Left ventricle myocardium inferior (tissue), 1 donor: ENCODE measurements around the gene C1orf52. TPM values are rescaled to one million over a fixed set of nuclear protein-coding genes. Genes with fewer than 3 reads are reported as not detected.
A peak's percentile ranks its signal among the peaks of the same experiment; 100 is the strongest.

Experiments used
- DNase-seq: peaks from one replicate; pipeline ENCODE4 v3.0.0-alpha.2; 2020
- H3K27ac ChIP-seq: fragments of 200-600 bp; replicated peaks from 2 replicates; pipeline ENCODE4 v1.8.0; 2021
- H3K27me3 ChIP-seq: fragments of 200-600 bp; 2 replicates; pipeline ENCODE4 v1.8.0; 2021; ENCODE audit warnings: low read depth
- H3K36me3 ChIP-seq: fragments of 200-600 bp; 2 replicates; pipeline ENCODE4 v1.8.0; 2021
- H3K4me1 ChIP-seq: fragments of 200-600 bp; 2 replicates; pipeline ENCODE4 v1.8.0; 2021
- H3K4me3 ChIP-seq: fragments of 200-600 bp; 2 replicates; pipeline ENCODE4 v1.8.0; 2021; ENCODE audit warnings: mild to moderate bottlenecking, moderate library complexity
- H3K9me3 ChIP-seq: fragments of 200-600 bp; replicated peaks from 2 replicates; pipeline ENCODE4 v1.8.0; 2021
- intact Hi-C: fragments of 100-400 bp; cut with micrococcal nuclease; formaldehyde crosslinking; loops from one replicate; pipeline ENCODE4 v1.11.0; 2022
- total RNA-seq: library from RNA; stranded (reverse); fragmentation: NEBNext Ultra II Directional; extraction: Animal tissue kit (Norgen Biotek cat#: 25700); gene quantifications from one replicate; pipeline ENCODE4 v1.2.1, GENCODE V29; 2021
- TF ChIP-seq, protein P1 (sequence below): fragments of 200-600 bp; IDR thresholded peaks from 2 replicates; pipeline ENCODE4 v1.8.0; 2021; ENCODE audit warnings: antibody characterized with exemption, mild to moderate bottlenecking, borderline replicate concordance
- donor health status: DM: no; HTN: yes; CAD: no; lungs with severe emphysema.

Gene C1orf52
- total RNA-seq, 1 donor from 2014 or later: 18.5 TPM

DNA sequence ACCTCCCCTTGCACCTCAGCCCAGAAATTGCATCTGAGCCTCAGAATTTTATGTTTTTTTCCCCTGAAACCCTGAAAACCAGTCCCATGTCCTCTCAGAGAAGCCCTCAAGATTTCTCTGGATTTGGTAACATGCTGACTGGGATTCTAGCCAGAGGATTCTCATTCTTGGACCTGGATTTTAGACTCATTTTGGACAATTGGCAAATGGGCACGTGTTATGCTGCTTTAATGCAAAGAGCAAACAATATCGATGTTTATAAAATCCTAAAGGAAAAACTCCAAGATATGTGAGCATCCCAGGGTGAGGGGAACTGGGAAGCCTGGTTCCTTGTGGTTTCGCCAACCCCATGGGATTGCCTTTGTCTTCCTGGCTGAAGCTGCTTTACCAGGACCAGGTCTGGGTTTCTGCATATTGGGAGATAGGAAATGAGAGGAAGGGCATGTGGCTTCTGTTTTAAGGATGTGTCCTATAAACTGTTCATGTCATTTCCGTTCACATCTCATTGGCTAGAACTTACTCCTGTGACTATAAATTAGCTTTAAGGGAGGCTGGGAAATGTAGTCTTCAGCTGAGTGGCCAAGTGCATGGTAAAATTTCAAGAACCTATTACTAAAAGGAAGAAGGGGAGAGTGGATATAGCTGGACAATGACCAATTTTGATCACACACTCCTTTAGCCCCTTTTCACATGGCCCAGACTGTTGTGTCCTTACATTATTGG lies 44.1 kb upstream of the C1orf52 start:
- H3K27me3 ChIP-seq: no peaks in the 10 kb centered on the region
- H3K4me3 ChIP-seq: no peak overlapping the region
- DNase-seq: no peak
- H3K4me1 ChIP-seq: peaks cover 12% of the 10 kb centered on the region
- no peaks in the 10 kb centered on the region for H3K36me3 ChIP-seq
- H3K27ac ChIP-seq: no peak overlapping the region
- TF ChIP-seq, protein P1, sequence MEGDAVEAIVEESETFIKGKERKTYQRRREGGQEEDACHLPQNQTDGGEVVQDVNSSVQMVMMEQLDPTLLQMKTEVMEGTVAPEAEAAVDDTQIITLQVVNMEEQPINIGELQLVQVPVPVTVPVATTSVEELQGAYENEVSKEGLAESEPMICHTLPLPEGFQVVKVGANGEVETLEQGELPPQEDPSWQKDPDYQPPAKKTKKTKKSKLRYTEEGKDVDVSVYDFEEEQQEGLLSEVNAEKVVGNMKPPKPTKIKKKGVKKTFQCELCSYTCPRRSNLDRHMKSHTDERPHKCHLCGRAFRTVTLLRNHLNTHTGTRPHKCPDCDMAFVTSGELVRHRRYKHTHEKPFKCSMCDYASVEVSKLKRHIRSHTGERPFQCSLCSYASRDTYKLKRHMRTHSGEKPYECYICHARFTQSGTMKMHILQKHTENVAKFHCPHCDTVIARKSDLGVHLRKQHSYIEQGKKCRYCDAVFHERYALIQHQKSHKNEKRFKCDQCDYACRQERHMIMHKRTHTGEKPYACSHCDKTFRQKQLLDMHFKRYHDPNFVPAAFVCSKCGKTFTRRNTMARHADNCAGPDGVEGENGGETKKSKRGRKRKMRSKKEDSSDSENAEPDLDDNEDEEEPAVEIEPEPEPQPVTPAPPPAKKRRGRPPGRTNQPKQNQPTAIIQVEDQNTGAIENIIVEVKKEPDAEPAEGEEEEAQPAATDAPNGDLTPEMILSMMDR: no peak
- H3K9me3 ChIP-seq: no peaks in the 10 kb centered on the region
- intact Hi-C loops: loop anchor here (10.0 kb wide), 1 partner anchor 281 kb away; the partner anchor contains the start of gene CCN1

DNA sequence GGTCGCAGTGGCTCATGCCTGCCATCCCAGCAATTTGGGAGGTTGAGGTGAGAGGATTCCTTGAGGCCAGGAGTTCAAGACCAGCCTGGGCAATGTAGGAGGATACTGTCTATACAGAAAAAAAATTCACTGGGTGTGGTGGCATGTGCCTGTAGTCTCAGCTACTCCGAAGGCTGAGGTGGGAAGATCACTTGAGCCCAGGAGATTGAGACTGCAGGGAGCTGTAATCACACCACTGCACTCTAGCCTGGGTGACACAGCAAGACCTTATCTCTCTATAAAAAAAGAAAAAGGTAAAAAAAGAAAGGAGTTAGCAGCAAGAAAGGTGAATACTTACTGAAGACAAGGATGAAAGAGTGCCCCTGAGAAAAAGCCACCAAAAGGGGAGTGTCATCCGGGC lies 40.7 kb upstream of the C1orf52 start:
- DNase-seq: no peak
- no peaks in the 10 kb centered on the region for H3K27me3 ChIP-seq
- H3K4me1 ChIP-seq: peaks cover 21% of the 10 kb centered on the region
- intact Hi-C loops: loop anchor here (10.0 kb wide), 1 partner anchor 285 kb away; the partner anchor contains the start of gene CCN1
- TF ChIP-seq, protein P1: no peak
- H3K9me3 ChIP-seq: no peaks in the 10 kb centered on the region
- H3K36me3 ChIP-seq: no peaks in the 10 kb centered on the region
- no peak overlapping the region for H3K4me3 ChIP-seq
- no peak overlapping the region for H3K27ac ChIP-seq

DNA sequence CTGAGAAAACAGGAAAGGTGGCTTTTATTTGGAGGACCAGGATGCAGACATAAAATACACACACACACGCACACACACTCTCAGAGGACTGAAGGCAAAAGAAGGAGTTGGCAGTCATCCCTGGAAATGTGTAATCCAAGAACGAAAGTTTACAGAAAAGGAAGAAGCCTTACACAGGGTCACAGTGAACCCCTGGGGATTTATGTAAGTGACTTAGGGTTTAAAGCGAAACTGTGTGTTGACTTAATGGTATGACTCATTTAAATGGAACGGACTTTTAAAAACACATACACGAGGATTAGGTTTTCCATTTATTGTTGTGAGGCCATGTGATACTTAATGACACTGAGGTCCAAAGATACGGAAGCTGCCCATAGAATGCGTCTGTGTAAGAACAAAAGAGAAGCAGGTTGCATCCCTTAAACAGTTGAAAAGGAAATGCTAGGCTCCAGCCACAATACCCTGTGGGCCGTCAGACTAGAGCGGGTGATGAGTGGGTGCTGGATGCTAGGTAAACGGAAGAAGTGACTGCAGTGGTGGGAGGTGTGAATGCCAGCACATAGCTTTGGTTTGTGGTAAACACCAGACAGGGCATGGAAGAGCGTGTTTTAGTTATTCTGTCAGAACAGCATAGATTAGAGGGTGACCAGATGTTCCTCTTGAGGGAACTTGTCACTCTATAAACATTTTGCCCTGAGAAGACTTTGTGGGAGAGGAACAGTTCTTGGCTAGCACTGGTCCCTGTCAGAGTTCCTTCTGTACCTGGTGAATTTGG lies 38.6 kb upstream of the C1orf52 start:
- H3K4me3 ChIP-seq: peak overlapping the region; percentile 17
- no peaks in the 10 kb centered on the region for H3K27me3 ChIP-seq
- H3K4me1 ChIP-seq: peaks cover 21% of the 10 kb centered on the region
- peak overlapping the region; percentile 72 for H3K27ac ChIP-seq
- TF ChIP-seq, protein P1: no peak
- intact Hi-C loops: no loop called here
- DNase-seq: no peak
- H3K9me3 ChIP-seq: no peaks in the 10 kb centered on the region
- no peaks in the 10 kb centered on the region for H3K36me3 ChIP-seq

DNA sequence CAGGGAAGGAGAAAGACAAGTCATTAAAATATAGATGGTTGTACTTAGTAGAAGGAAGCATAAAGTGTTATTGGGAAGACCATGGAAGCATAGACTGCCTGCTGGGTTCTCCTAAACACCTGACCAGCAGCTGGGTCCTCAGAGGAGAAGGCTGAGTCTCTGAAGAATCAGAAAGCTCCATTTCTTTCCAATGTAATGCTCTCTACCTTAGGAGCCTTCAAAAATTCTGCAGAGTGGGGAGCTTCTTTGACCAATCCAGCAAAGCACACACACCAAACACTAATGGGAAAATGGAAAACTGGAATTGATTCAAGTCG lies 38.0 kb upstream of the C1orf52 start:
- H3K9me3 ChIP-seq: no peaks in the 10 kb centered on the region
- intact Hi-C loops: no loop called here
- TF ChIP-seq, protein P1: no peak
- H3K36me3 ChIP-seq: no peaks in the 10 kb centered on the region
- no peak for DNase-seq
- H3K4me3 ChIP-seq: peak overlapping the region; percentile 17
- H3K27ac ChIP-seq: peak overlapping the region; percentile 72
- peaks cover 21% of the 10 kb centered on the region for H3K4me1 ChIP-seq
- no peaks in the 10 kb centered on the region for H3K27me3 ChIP-seq

DNA sequence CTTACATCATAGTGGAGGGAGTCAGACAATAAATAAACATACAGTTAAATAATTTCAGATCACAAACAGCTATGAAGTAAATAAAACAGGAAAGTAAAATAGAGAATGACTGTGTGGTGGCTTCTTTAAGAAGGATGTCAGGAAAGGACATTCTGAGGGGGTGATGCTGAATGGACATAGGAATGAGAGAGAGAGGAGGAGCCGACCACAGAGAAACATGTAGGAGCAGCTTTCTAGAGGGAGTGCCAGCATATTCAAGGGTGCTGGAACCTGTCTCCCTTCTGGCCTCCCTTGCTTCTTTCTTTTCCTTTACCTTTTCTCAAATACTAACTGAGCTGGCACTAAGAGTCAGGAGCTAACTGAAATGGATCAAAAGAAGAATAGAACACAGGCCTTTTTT lies 37.5 kb upstream of the C1orf52 start:
- TF ChIP-seq, protein P1: no peak
- intact Hi-C loops: no loop called here

More for the DNA sequence above, 37.5 kb upstream of the C1orf52 start:
- Histone ChIP-seq H3K27ac (peak overlapping the region; percentile 72), H3K4me3 (no peak overlapping the region), H3K4me1 (peaks cover 21% of the 10 kb centered on the region), H3K9me3 (no peaks in the 10 kb centered on the region), H3K27me3 (no peaks in the 10 kb centered on the region), H3K36me3 (no peaks in the 10 kb centered on the region)
- DNase-seq: no peak
